ENCODE data around the gene MARK3.
A peak's percentile ranks its signal among the peaks of the same experiment; 100 is the strongest.
"Not testable (repeated sequence)": the region's sequence is repeated elsewhere in the genome, so short reads cannot be mapped to it uniquely, and the experiment has no call there.

MARK3 gene

DNA sequence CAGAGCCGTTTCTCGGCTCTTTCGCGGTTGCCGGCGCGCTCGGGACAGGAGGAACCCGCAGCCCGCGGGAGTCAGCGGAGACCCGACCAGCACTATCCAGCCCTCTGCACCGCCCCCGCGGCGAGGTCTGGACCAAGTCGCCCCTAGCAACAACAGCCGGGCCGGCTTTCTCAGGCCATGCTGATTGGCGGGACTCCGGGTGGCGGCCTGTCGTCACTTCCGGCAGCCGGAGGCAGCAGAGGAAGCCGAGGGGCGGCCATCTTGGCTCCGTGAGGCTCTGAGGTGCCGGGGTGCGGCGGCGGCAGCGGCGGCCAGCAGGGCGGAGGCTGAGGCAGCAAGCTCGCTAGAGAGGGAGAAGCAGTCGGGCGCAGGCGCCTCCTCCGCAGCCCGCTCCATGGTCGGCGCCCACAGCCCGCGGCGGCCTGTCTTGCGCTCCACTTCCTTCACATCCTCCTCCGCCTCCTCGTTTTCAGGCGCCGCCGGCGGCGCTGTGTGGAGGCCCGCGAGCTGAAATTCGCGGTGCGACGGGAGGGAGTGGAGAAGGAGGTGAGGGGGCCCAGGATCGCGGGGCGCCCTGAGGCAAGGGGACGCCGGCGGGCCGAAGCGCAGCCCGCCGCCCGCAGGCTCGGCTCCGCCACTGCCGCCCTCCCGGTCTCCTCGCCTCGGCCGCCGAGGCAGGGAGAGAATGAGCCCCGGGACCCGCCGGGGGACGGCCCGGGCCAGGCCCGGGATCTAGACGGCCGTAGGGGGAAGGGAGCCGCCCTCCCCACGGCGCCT lies at the start of gene MARK3:
Gene MARK3, plus strand, starts transcription at position 264 of the 777 bp plus-strand sequence. CDS start 615 bp downstream, outside the sequence.
- peak; percentile 99 for DNase-seq

DNA sequence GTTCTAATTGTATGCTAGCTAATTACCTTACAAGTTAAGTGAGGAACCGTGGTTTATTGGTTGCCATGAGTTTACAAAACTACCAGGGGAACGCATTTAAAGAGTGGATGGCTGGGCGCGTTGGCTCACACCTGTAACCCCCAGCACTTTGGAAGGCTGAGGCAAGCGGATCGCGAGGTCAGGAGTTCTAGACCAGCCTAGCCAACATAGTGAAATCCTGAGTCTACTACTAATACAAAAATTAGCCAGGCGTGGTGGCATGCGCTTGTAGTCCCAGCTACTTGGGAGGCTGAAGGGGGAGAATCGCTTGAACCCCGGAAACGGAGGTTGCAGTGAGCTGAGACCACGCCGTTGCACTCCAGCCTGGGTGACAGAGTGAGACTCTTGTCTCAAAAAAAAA lies 49.0 kb upstream of the MARK3 start:
- DNase-seq, result no peak

DNA sequence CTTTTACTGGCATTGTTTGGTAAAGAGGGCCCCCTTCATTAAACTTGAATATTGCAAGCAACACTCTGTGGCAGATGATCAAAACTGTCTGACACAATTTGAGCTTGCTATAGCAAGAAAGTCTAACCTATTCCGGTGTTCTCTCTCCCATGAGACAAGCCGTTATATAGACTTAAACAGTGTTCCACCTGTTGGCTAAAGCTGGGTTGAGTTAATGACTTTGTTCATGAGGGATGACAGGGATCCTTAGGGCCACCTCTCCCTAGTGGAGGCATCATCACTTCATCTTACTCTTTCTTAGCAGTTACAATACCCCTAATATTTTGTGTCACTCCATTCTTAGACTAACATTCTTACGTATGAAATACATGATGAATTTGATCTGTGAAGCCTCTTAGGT lies 47.4 kb upstream of the MARK3 start:
- no peak for DNase-seq

DNA sequence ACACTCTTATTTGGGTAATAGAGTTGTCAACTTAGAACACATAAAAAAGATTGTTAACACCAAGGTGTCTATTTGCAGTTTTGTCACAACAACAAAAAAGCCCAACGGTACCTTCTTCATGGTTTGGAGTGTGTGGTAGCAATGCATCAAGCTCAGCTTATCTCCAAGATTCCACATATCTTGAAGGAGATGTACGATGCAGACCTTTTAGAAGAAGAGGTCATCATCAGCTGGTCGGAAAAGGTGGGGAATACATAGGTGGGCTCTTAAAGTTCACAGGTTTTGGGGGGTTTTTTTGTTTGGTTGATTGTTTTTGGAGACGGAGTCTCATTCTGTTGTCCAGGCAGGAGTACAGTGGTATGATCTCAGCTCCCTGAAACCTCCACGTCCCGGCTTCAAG lies 45.7 kb upstream of the MARK3 start:
- no peak for DNase-seq

DNA sequence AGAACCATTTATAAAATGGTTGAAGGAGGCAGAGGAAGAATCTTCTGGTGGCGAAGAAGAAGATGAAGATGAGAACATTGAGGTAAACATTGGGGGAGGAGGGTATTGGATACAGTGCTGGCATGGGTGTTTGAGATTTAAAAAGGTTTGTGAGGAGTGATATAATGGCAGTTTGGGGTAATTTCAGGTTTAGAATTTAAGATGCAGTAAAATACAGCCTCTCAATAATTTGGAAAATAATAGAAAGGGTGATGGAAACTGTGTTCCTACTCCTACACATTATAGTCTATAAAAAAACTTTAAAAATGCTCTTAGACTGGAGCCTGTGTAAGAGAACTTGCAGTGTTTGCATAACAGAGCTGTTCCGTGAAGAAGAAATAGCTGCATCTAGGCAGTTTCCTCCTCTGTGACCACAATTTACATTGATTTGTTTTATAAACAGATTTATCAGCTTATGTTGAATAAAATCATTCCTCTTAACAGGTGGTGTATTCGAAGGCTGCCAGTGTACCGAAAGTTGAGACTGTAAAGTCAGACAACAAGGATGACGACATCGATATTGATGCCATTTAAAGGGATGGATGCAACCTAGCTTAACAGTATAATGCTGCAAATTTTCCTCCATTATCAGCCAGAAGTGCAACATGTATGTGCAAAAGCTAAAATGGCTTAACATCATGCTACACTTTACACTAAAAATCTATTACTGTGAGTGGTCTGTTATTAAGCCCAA lies 44.6 kb upstream of the MARK3 start:
- DNase-seq, result no peak

DNA sequence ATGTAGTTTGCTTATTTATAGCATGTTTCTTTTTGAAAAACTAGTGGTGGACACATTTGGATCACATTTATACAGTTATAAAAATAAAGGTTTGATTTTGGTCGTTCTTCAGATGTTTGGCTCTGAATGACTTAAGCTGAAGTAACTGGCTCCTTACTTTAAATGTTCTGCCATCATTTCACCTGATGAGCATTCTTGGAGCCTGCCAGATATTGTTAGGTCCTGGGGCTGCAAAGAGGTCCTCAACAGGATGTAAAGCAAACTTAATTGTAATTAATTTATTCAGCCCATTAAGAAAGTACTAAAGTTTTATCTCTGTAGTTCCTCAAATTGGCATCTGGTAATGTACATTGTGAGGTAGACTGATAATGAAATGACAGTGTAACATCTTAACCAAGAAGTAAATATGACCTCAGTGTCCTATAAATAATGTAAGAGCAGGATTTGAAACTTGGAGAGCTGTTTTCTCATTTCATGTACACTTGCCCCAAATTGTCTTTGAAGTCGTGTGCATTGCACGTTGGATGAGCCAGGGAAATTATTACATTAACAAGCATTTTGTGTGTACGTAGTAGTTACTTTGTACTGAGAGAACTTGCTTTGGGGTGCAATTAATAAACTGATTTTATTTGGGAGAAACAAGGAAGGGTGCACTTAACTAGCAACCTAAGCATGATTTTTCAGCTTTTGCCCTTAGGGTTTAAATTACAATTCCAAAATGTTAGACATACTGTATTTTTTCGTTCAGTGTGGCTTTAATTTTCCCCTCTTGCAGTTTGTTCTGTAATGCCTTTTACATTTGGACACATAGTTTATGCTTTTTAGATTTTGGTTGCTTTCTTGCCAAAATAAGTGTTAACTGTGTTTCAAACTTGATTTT lies 43.7 kb upstream of the MARK3 start:
- DNase-seq, result no peak

DNA sequence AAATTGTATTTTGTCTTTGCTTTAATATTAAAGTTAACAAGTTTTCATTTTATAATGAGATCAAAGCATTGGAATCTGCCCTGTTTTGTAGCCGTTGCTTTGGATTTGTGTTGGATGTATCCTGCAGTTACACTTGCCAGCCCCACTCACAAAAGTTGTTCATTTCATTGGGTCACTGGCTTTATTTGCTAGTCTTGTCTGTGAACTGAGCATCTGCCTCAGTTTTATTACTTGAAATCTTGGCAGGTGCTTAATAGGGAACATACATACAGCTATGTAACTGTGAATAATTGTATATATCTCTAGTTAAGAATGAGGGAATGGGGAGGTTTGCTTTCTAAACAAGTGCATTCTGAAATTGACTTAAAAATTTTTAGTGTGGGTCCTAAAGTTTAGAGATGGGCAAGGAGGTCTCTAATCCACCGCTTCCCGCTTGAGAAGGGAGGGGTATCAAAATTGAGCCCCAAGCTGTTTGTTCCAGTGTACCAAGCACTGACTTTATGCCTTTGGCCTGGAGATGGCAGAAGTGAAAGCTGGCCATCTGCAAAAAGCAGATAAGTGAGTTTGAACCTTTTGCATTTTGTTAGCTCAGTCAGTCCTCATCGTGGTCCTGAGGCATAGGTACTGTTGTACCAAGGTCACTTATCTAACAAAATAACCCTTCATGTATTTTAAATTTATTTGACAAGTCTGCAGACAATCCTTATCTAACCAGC lies 41.9 kb upstream of the MARK3 start:
- no peak for DNase-seq

DNA sequence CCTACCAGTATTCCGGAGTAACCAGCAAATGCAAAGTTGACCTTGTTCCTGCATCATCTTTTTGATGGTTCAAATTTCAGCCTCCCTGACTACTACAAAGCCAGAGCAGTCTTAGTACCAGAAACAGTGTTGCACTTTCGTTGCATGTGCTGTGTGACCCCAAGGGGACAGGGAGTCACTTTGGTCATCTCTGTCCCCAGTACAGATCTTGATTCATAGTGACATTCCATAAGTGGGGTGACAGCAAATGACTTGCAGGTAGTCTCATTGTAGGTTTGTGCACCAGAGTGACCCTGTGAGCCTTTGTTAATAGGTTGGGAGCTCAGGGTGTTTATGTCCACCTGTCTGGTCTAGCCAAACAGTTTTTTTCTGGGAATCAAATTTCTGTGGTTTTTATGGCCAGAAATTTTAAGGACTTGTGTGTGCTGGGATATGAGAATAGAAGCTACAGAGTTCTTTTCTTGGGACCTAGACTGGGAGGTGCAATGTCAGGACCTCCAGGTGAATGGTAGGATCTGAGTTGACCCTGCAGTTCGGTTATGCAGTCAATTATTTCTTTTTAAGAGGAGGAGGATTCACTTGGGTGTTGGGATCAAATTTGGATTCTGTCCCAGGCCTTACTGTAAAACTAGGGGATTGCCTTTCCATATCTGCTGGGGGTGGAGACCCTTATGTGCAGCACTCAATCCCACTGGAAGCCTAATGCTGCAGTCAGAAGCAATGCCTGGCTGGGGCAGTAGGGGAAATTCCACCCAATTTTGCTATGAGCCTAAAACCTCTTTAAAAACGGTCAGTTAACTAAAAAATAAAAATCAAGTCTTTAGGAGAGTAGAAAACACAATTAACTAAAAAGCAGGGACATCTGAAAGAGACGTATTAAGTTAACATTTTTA lies 41.1 kb upstream of the MARK3 start:
- DNase-seq, result no peak

DNA sequence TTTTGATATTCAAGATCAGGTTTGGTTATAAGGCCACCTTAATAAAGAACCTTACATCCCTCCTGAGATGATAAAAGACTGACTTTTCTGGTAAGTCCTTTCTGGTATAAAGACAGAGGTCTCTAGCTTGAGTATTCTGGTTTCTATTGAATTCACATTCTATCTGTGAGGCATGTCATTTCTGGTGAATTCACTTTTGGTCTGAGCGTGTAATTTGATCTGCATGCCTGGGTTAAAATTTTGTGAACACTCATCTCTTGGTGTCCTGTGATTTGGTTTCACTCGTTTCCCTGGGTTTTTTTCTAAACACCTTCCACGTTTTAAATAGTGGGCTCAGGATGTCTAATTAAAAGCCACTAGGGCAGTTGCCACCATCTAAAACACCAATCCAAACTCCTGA lies 38.9 kb upstream of the MARK3 start:
- DNase-seq, result no peak

DNA sequence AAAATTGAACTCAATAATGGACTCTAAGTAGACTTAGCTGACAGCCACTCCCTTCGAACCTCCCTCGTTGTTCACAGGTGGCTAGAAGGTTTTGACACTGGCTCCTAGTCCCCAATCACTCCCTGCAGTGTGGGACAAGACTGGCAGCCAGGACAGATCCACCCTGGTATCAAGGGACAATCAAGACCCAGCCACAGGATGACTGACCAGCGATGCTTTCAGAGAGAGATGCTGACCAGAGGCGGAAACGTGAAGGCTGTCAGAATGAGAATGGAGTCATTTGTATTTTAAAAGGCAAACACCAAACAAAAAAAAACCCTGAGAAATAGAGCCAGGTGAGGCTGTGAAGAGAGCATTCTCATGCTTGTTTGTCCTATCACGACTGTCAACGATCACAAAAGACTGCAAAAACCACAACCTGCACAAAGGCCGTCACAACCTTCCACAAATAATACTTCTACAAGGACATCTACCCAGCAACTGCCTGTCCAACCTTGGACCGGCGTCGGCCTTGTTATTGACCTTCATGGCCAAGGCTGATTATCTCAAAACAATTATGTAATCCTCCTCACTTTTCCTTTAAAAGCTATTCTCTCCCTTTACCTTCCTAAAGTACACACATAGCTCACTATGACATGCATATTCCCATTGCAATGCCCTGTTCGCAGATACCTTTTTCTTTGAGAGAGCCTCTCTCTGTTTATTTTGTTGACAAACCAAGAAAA lies 38.0 kb upstream of the MARK3 start:
- DNase-seq, result no peak

DNA sequence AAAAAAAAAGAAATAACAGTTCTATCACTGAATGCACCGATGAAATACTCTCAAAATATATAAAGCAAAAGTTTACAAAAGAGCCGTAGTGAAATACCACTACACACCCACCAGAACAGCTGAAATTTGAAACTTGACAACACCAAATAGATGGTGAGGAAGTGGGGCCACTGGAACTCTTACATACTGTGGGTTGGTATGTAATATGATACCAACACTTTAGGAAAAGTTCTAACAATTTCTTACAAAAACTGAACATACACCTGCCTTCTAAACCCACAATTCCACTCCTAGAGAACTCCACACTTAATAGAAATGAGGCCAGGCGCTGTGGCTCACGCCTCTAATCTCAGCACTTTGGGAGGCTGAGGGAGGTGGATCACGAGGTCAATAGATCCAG lies 37.1 kb upstream of the MARK3 start:
- no peak for DNase-seq

DNA sequence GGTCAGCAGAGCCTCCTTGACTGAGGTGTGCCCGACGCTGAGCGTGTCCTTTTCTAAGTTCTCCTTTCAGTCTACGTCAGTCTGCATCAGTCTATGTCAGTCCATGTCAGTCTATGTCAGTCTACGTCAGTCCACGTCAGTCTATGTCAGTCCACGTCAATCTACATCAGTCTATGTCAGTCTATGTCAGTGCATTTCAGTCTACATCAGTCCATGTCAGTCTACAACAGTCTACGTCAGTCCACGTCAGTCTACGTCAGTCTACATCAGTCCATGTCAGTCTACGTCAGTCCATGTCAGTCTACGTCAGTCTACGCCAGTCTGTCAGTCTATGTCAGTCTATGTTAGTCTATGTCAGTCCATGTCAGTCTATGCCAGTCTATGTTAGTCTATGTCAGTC lies 35.2 kb upstream of the MARK3 start:
- DNase-seq, result no peak

DNA sequence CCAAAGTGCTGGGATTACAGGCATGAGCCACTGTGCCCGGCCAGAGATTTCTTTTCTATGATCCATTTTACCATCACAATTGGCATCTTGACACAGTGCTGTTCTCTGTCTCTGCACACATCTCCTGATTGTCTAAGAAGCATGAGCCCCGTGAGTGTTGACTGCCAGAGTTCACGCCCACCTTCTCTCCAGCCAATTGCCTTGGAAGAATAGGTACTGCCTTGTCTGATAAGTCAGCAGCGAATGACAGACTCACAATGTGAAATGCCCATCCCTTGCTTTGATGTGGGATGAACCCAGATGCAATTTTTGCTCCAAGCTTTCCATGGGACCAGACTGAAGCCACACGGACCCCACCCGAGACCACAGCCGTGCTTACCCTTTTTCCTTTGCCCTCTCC lies 31.9 kb upstream of the MARK3 start:
- DNase-seq, result no peak

DNA sequence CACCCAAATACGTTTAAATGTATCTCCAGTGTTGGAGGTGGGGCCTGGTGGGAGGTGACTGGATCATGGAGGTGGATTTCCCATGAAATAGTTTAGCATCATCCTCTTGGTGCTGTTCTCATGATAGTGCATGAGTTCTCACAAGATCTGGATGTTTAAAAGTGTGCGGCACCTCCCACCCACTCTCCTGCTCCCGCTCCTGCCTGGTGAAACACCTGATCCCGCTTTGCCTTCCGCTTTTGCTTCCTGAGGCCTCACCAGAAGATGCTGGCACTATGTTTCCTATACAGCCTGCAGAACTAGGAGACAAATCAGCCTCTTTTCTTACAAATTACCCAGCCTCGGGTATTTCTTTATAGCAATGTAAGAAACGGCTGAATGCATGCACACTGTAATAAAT lies 31.1 kb upstream of the MARK3 start:
- DNase-seq, result no peak

DNA sequence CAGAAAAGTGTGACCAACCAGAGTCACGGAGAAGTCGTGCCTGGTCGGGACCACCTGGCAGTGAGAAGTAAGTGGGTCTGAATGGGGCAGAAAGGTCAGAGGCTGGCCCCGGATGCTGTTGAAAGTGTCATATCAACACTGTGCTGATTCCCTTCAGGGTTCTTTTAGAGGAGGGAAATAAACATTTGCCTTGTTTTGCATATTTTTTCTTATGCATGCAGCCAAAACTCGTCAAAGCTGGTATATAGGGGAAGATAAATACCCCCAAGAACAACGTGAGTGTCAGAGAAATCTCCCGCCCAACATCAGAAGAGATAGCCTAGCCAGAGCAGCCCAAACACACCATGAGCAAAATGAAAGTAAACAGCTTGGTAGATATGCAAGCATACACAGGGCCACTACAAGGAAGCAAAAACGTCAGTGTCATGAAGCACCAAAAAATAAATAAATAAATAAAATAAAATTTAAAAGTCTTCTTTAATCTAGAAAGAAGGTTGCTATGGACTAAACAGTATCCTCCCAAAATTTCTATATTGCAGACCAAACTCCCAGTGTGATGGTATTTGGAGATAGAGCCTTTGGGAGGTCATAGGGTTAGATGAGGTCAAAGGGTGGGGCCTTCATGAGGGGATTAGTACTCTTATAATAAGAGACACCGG lies 29.1 kb upstream of the MARK3 start:
- no peak for DNase-seq

DNA sequence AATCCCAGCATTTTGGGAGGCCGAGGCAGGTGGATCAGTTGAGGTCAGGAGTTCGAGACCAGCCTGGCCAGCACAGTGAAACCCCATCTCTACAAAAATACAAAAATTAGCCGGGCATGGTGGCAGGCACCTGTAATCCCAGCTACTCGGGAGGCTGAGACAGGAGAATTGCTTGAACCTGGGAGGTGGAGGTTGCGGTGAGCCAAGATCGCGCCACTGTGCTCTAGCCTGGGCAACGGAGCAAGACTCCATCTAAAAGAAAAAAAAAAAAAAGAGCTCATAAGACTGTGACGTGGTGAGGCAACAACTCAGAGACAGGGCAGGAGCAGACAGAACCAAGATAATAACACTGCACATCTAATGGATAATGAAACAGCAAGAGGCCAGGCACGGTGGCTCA lies 27.7 kb upstream of the MARK3 start:
- DNase-seq, result not testable (repeated sequence)

DNA sequence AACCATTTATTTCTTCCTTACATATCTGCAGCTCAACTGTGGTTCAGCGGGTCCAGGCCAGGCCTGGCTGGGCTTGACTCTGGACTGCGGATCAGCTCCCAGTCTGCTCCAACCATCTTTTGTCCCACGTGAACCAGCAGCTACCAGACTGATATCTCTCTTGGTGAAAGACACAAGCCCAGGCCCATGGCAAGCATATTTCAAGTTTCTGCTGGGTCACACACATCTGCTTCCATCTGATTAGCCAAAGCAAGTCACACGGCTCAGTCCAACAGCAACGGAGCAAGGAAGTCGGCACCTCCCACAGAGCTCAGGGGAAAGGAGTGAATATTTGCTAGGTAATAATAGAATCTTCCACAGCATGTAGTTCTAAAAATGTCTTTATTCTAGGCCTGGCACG lies 24.7 kb upstream of the MARK3 start:
- DNase-seq, result no peak

DNA sequence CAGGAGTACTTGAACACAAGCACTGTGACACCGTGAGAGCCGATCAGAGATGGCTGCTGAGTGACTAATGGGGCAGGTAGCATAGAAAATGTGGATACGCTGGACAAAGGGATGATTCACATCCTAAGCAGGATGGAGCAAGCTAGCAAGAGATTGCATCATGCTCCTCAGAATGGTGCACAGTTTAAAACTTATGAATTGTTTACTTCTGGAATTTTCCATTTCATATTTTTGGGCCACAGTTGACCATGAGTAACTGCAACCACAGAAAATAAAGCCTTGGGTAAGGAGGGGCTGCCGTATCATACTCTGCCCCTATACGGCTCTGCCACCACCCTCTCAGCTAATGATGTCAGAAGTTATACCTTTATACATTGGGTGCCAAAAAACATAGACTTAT lies 23.3 kb upstream of the MARK3 start:
- DNase-seq, result no peak

DNA sequence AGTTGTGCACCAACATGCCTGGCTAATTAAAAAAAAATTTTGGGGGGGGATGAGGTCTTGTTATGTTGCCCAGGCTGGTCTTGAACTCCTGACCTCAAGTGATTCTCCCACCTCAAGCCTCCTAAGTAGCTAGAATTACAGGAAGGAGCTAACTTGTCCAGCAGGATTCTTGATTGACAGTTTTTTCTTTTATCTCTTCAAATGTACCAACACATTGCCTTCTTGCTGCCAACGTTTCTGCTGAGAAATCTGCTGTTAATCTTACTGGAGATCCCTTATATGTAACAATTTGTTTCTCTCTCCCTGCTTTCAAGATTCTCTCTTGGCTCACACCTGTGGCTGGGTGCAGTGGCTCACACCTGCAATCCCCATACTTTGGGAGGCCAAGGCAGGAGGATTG lies 22.4 kb upstream of the MARK3 start:
- DNase-seq, result no peak

DNA sequence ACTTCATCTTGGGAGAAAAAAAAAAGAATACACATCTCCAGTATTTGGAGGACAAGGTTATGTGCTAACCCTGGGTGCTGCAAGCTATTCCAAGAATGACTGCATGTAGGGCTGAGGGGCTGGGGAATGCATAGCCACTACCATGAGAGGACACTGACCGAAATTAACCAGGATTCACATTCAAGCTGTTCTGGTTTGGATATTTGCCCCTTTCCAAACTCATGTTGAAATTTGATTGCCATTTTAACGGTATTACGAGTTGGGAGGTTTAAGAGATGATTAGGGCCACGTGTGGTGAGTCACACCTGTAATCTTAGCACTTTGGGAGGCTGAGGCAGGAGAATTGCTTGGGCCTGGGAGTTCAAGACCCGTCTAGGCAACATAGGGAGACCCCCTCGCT lies 18.5 kb upstream of the MARK3 start:
- no peak for DNase-seq

DNA sequence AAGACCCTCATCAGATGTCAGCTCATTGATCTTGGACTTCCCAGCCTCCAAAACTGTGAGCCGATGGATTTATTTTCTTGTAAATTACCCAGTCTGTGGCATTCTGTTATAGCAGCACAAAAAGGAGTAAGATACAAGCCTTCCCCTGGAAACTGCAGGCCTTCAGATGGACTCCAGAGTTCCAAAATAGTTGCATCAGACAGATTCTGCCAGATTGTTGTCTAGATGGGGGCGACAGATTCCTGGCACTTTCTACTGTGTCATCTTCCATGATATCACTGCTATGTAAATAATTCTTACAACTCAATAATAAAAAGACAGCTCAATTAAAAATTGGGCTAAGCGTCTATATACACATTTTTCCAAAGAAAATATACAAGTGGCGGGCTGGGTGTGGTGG lies 17.2 kb upstream of the MARK3 start:
- no peak for DNase-seq
